Activated T-helper 1 cell treated with anti-CD3 and anti-CD28 coated beads, Interleukin-12 subunit alpha, Interleukin-12 subunit beta, Interleukin-2, Interleukin-4 antibody, amounts not matched to agents 30 ng/mL and 10 ng/mL and 1 ng/mL, durations not matched to agents 14 hours and 24 hours and 36 hours (primary cell): ENCODE data around the gene ADCY5. TPM values are rescaled to one million over a fixed set of nuclear protein-coding genes. Genes with fewer than 3 reads are reported as not detected.

Experiments used
- DNase-seq: peaks from one replicate; pipeline ENCODE4 v3.0.0; 2021; ENCODE audit warnings: low spot score
- H3K27ac Mint-ChIP-seq: one replicate; pipeline ENCODE4 v1.8.0; 2021; ENCODE audit warnings: mild to moderate bottlenecking, mixed read lengths
- H3K27me3 Mint-ChIP-seq: one replicate; pipeline ENCODE4 v1.8.0; 2022; ENCODE audit warnings: mild to moderate bottlenecking, moderate library complexity, mixed read lengths; ENCODE audit not compliant: insufficient read depth
- H3K36me3 Mint-ChIP-seq: one replicate; pipeline ENCODE4 v1.8.0; 2021; ENCODE audit warnings: low read depth, mixed read lengths
- H3K4me1 Mint-ChIP-seq: one replicate; pipeline ENCODE4 v1.8.0; 2021; ENCODE audit warnings: low read depth, mixed read lengths
- H3K4me3 Mint-ChIP-seq: one replicate; pipeline ENCODE4 v1.8.0; 2021; ENCODE audit warnings: mild to moderate bottlenecking, moderate library complexity, mixed read lengths
- H3K9me3 Mint-ChIP-seq: one replicate; pipeline ENCODE4 v1.8.0; 2021; ENCODE audit warnings: mixed read lengths
- intact Hi-C: fragments of 100-400 bp; cut with micrococcal nuclease; formaldehyde crosslinking; loops from one replicate; pipeline ENCODE4 v1.15.1; 2024
- total RNA-seq: library from RNA; stranded (reverse); gene quantifications from 2 replicates; pipeline ENCODE4 v1.2.3, GENCODE V29; 2022

ADCY5 gene
- total RNA-seq, 1 donor from 2014 or later = not detected

DNA sequence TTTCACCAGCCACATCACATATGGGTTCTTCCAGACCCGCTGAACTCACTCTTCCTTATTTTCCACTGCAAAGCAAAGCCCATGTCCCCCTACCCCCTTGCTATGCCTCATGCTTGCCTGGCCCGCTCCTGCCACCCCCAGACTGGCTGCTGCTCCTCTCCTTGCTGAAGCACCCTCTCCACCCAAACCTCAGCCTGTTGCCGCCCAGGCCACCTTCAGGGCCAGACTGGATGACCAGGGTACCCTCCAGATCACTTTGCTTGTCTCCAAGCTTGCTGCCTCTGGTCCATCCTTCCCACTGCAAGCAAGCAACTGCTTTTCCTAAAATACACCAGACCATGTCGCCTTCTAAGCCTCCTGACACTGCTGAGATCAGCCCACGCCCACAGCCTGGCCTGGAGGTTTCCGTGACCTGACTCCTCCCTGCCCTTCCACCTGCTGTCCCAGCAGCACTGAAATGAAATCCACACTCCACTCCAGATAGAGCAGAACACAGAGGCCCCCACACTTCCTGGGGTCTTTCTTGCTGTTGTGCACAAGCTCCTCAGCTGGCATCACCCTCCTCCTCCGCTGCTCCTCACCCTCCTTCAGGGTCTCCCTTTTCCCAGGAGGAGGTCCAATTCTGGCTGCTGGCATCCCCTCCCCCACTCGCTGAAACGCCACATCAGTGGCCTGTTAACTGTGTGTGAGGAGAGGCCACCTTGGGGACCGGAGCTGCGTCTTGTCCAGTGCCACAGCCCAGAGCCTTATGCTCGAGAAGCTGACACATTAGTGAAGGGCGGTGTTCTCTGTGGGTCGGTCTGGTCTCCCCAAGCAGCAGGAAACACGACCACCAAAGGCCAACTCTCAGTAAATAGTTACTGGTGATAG is 99.1 kb downstream of the ADCY5 start:
- intact Hi-C loops = no loop called here

DNA sequence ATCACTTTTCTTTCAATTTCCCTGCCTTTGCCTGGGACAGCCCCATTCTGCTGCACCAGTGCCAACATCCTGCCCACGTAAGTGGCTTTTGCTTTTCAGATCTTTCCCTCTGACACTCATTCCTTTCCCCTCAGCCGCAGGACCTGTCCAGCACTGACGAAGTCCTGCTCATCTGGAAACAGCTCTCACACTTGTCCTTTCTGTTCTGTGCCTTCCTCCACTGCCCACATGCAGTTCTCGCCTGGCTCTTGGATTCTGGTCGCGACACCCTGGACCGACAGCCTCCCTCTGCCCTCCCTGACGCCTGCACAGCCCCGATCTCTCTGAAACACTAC is 99.7 kb downstream of the ADCY5 start:
- intact Hi-C loops = no loop called here
- DNase-seq = no peak
- H3K27me3 Mint-ChIP-seq = peaks cover 12% of the 10 kb centered on the region
- peaks cover 16% of the 10 kb centered on the region for H3K4me1 Mint-ChIP-seq
- no peaks in the 10 kb centered on the region for H3K9me3 Mint-ChIP-seq
- no peaks in the 10 kb centered on the region for H3K36me3 Mint-ChIP-seq
- no peak overlapping the region for H3K4me3 Mint-ChIP-seq
- H3K27ac Mint-ChIP-seq = no peak overlapping the region

More for the DNA sequence above, 99.1 kb downstream of the ADCY5 start:
- Mint-ChIP-seq H3K27ac (no peak overlapping the region), H3K27me3 (peaks cover 11% of the 10 kb centered on the region), H3K4me1 (peaks cover 10% of the 10 kb centered on the region), H3K4me3 (no peak overlapping the region), H3K36me3 (no peaks in the 10 kb centered on the region), H3K9me3 (no peaks in the 10 kb centered on the region)
- no peak for DNase-seq

- no peak overlapping the region for H3K4me3 Mint-ChIP-seq
- no peak overlapping the region for H3K27ac Mint-ChIP-seq
- H3K36me3 Mint-ChIP-seq = no peaks in the 10 kb centered on the region
- peaks cover 7% of the 10 kb centered on the region for H3K27me3 Mint-ChIP-seq
- H3K9me3 Mint-ChIP-seq = no peaks in the 10 kb centered on the region
- no peak for DNase-seq
- H3K4me1 Mint-ChIP-seq = peaks cover 18% of the 10 kb centered on the region
- intact Hi-C loops = no loop called here
Observed at GRCh38 chr3:123348471-123349200, 100.3 kb downstream of the ADCY5 start.

- Mint-ChIP-seq H3K4me3 (no peak overlapping the region), H3K27ac (no peak overlapping the region), H3K4me1 (peaks cover 18% of the 10 kb centered on the region), H3K27me3 (peaks cover 7% of the 10 kb centered on the region), H3K9me3 (no peaks in the 10 kb centered on the region), H3K36me3 (no peaks in the 10 kb centered on the region)
- DNase-seq = no peak
- intact Hi-C loops = no loop called here
Observed at GRCh38 chr3:123347691-123348264, 101.1 kb downstream of the ADCY5 start.

DNA sequence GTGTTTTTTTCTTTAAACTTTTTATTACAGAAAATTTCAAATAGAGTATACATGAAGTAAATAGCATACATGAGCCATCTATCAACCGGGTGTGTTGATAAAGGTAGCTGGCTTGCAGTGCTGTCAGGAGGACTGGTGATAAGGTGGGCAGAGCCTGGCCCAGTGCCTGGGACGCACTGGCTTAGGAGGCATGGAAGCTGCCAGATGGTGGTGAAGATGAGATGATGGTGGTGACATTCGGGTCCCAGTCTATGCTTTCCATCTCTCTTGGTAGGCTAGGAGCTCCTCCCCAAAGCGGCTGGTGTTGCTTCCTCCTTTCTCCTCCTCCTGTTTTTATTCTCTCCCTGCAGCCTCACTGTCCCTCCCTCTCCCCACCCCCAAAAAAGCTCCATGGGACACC is 101.7 kb downstream of the ADCY5 start:
- H3K36me3 Mint-ChIP-seq = no peaks in the 10 kb centered on the region
- H3K27ac Mint-ChIP-seq = no peak overlapping the region
- H3K4me3 Mint-ChIP-seq = no peak overlapping the region
- no peaks in the 10 kb centered on the region for H3K9me3 Mint-ChIP-seq
- no peak for DNase-seq
- intact Hi-C loops = no loop called here
- peaks cover 18% of the 10 kb centered on the region for H3K4me1 Mint-ChIP-seq
- H3K27me3 Mint-ChIP-seq = peaks cover 7% of the 10 kb centered on the region

DNA sequence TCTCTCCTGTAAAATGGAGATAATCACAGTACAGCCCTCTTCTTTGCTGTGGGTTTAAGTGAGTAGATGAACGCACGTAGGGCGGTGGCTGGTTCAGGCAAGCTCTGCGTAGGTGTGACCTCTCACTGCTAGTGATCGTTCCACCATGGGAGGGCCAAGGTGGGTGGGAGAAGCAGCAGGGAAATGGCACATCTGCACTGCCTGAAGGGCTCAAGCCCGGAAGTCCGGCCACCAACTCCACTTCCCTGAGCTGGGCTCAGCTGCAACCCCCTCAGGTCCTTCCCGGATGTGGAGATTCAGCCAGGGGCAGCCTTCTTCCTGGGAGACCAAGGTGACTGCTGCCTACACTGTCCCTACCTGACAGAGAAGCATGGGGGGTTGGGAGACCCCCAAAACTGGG is 102.9 kb downstream of the ADCY5 start:
- peaks cover 7% of the 10 kb centered on the region for H3K27me3 Mint-ChIP-seq
- intact Hi-C loops = no loop called here
- H3K9me3 Mint-ChIP-seq = no peaks in the 10 kb centered on the region
- no peaks in the 10 kb centered on the region for H3K36me3 Mint-ChIP-seq
- no peak overlapping the region for H3K4me3 Mint-ChIP-seq
- no peak overlapping the region for H3K27ac Mint-ChIP-seq
- H3K4me1 Mint-ChIP-seq = peaks cover 18% of the 10 kb centered on the region
- DNase-seq = no peak

DNA sequence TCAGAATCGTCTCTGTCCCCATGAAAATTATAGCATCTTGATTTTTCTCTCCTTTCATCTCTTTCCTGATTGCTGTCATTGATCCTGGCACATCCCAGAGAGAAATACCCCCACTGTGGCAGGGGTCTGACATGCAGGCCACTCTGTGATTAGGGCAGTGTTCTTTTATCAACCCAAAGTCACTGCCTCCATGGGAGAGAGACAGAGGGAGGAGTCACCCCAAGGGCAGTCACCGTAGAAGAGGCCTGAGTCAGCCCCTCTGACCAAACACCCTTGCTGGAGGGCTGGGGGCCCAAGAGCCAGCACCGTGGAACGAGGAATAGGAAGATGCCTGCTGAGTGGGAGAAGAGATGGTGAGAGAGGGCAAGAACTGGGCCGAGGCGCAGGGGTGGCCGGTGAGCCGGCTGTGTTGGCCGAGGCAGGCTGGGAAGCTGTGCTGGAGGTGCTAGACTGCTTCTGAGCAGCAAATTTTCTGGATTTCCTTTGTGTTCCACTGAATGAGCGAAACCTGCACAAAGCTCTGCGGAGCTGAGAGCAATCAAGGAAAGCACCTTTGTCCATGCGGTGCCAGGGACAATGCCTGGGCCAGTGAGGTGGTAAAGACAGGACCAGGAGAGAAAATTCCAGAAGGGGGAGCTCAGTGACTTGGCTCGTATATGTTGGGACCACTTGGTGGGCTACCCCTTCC is 103.8 kb downstream of the ADCY5 start:
- Mint-ChIP-seq H3K27ac (no peak overlapping the region), H3K4me3 (no peak overlapping the region), H3K9me3 (no peaks in the 10 kb centered on the region), H3K27me3 (peaks cover 7% of the 10 kb centered on the region), H3K36me3 (no peaks in the 10 kb centered on the region), H3K4me1 (peaks cover 18% of the 10 kb centered on the region)
- DNase-seq = no peak
- intact Hi-C loops = no loop called here

- no peak for DNase-seq
- intact Hi-C loops = no loop called here
- H3K27me3 Mint-ChIP-seq = peaks cover 7% of the 10 kb centered on the region
- no peak overlapping the region for H3K27ac Mint-ChIP-seq
- peaks cover 17% of the 10 kb centered on the region for H3K4me1 Mint-ChIP-seq
- no peak overlapping the region for H3K4me3 Mint-ChIP-seq
- no peaks in the 10 kb centered on the region for H3K9me3 Mint-ChIP-seq
- H3K36me3 Mint-ChIP-seq = no peaks in the 10 kb centered on the region
Observed at GRCh38 chr3:123344175-123344906, 104.5 kb downstream of the ADCY5 start.

DNA sequence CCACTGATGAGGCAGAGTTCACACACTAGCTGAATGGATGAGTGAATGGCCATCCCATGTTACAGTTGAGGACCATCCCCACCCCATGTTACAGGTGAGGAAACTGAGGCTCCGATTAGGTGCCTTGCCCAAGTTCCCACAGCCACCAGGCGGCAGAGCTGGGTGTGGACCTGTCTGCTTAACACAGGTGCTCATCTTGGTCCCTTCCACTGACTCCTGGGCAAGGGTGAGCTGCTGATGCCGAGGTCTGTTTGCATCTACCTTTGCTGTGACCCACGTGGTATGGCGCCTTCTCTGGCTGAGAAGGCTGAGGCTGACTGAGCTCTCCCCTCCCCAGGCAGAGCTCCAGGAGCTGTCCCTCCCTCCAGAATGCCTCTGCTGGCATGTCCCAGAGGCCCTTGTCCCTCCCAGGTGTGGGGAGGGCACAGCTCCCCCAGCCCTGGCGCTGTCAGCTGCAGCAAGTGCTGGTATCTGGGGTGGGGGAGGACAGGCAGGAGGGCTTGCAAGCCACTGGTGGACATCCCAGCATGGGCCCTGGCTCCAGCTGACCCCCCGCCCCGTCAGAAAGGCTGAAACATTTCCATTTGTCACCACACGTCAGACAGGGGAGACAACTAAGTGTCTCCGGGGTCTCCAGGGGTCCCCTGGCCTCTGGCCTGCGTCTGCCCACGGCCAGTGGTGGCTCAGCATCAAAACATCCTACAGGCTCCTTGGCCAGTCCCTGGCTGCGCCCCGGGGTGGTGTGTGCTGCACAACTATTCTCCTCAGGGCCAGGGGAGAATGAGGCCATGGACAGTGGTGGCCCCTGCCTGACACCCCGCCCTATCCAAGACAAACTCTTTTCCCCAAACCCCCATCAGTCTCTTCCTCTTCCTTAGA is 105.4 kb downstream of the ADCY5 start:
- Mint-ChIP-seq H3K9me3 (no peaks in the 10 kb centered on the region), H3K27me3 (peaks cover 7% of the 10 kb centered on the region), H3K27ac (no peak overlapping the region), H3K4me1 (peaks cover 10% of the 10 kb centered on the region), H3K4me3 (no peak overlapping the region), H3K36me3 (no peaks in the 10 kb centered on the region)
- DNase-seq = no peak
- intact Hi-C loops = no loop called here

DNA sequence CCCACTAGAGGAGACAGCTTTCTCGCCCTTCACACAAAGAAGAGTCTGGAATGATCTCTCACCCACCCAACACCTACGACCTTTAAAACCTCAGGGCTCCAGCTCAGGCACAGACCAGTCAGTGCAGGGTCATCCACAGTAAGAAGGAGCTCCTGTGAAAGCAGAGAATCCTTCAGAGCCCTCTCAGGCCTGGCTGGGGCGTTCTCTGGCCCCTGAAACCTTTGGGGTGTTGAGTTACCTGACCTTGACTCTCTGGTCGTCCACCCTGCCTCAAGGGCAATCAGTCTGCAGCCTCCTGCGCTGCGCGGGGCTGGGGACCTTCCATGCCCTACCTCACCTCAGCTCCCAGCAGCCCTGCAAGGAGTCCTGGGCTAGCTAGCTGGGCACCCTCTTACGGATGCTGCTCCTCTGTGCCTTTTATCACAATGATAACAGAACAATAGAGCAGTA is 106.2 kb downstream of the ADCY5 start:
- Mint-ChIP-seq H3K4me1 (peaks cover 10% of the 10 kb centered on the region), H3K27me3 (peaks cover 6% of the 10 kb centered on the region), H3K36me3 (no peaks in the 10 kb centered on the region), H3K9me3 (no peaks in the 10 kb centered on the region), H3K4me3 (no peak overlapping the region), H3K27ac (no peak overlapping the region)
- intact Hi-C loops = no loop called here
- no peak for DNase-seq

DNA sequence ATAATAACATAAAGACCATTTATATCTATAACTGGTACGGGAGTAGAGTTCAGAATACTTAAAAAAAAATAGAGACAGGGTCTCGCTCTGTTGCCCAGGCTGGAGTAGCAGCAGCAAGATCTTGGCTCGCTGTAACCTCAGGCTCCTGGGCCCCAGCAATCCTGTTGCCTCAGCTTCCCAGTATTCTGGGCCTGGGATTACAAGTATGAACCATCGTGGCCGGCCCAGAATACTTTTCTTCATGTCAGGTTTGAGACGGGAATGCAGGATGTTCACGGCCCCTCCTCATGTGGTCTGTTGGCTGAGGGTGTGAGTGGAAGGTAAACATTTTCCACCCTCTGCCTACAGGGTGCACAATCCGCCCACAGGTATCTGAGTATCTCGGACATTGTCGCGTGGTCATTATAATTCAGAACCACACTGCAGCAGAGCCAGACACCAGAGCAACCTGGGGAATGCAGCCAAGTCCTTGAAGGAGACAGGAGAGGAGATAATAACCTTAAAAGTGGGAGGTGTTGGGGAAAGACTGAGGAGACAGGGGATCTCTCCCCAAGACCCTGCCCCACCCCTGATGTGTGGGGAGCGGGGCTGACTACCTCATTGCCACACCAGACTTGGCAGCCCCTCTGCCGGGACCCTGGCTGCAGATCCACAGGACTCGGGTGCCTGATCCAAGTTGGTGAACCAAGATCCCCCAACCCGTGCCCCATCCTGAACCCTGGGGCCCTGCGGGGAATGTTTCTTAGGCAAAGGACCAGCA is 106.8 kb downstream of the ADCY5 start:
- H3K4me3 Mint-ChIP-seq = no peak overlapping the region
- intact Hi-C loops = no loop called here
- H3K27ac Mint-ChIP-seq = no peak overlapping the region
- H3K4me1 Mint-ChIP-seq = peaks cover 10% of the 10 kb centered on the region
- no peaks in the 10 kb centered on the region for H3K9me3 Mint-ChIP-seq
- H3K36me3 Mint-ChIP-seq = no peaks in the 10 kb centered on the region
- H3K27me3 Mint-ChIP-seq = peaks cover 3% of the 10 kb centered on the region
- no peak for DNase-seq
